WERI-Rb-1 (cell line): Measurements from ENCODE around the gene PARVB.

Experiments used
- DNase-seq: peaks from one replicate; pipeline ENCODE4 v3.0.0-alpha.2; 2020
- H3K27ac ChIP-seq: fragments of 250-450 bp; sonication (Bioruptor Pico); 2 replicates; pipeline ENCODE4 v1.5.1; 2020; ENCODE audit warnings: mild to moderate bottlenecking, moderate library complexity
- H3K27me3 ChIP-seq: fragments of 250-450 bp; sonication (Bioruptor Pico); 2 replicates; pipeline ENCODE4 v1.5.1; 2021; ENCODE audit warnings: mild to moderate bottlenecking, low read depth, moderate library complexity; ENCODE audit not compliant: insufficient read depth, severe bottlenecking
- H3K36me3 ChIP-seq: fragments of 250-450 bp; sonication (Bioruptor Pico); 2 replicates; pipeline ENCODE4 v1.5.1; 2020; ENCODE audit warnings: mild to moderate bottlenecking, moderate library complexity
- H3K4me3 ChIP-seq: 2 replicates; pipeline ENCODE4 v1.5.1; 2011; ENCODE audit warnings: low read depth, mild to moderate bottlenecking, control low read depth, low read length
- H3K9me3 ChIP-seq: fragments of 250-450 bp; sonication (Bioruptor Pico); 2 replicates; pipeline ENCODE4 v1.5.1; 2021; ENCODE audit warnings: mild to moderate bottlenecking, moderate library complexity; ENCODE audit not compliant: severe bottlenecking
- CTCF ChIP-seq: IDR thresholded peaks from 2 replicates; pipeline ENCODE4 v1.5.1; 2011; ENCODE audit warnings: low read depth, mild to moderate bottlenecking, control low read depth, inconsistent platforms, low read length

The PARVB gene

DNA sequence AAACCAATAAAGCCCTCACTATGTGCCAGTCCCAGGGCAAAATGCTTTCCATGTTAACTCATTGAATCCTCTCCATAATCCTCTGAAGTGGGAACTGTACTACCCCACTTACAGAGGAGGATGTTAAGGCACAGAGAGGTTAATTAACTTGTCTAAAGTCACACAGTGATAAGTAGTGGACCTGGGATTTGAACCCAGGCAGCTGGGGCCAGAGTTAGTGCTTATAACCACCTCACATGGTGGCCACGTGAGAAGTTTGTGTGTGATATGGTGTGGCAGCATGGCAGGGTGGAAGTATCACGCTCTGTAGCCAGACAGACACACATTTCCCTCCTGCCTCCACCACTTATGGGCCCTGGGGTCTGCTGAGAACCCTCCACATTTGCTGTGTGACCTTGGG, 173.2 kb downstream of the PARVB start:
- TF ChIP-seq CTCF: no peak
- Histone ChIP-seq H3K4me3 (no peak overlapping the region), H3K9me3 (no peaks in the 10 kb centered on the region), H3K27ac (no peak overlapping the region), H3K27me3 (no peaks in the 10 kb centered on the region), H3K36me3 (no peaks in the 10 kb centered on the region)
- DNase-seq: no peak

GRCh38 chr22:44199164-44199563, 175.1 kb downstream of the PARVB start:
- no peak for DNase-seq
- TF ChIP-seq CTCF: no peak
- no peaks in the 10 kb centered on the region for H3K9me3 ChIP-seq
- H3K36me3 ChIP-seq: no peaks in the 10 kb centered on the region
- no peak overlapping the region for H3K4me3 ChIP-seq
- H3K27ac ChIP-seq: no peak overlapping the region
- H3K27me3 ChIP-seq: no peaks in the 10 kb centered on the region

DNA sequence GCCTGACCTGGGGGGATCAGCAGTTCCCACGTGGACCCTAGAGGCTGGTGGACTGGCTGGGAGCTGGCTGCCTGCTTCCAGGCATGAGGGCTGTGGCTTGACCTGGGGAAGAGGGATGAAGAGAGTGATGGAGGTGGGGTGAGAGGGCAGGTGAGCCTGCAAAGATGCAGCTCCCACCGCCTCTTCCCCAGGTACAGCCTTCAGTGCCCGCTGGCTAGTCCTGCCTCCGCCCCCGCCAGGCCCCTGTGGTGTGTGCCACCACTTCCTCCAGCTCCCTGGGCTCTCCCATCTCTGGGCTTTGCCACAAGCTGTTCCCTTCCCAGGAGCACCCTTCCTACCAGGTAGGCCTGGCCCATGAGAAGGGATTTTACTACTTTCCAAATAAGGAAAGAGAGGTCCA, 175.8 kb downstream of the PARVB start:
- TF ChIP-seq CTCF: no peak
- no peaks in the 10 kb centered on the region for H3K27me3 ChIP-seq
- H3K4me3 ChIP-seq: no peak overlapping the region
- no peaks in the 10 kb centered on the region for H3K9me3 ChIP-seq
- DNase-seq: no peak
- H3K36me3 ChIP-seq: no peaks in the 10 kb centered on the region
- H3K27ac ChIP-seq: no peak overlapping the region

GRCh38 chr22:44200451-44200850, 176.3 kb downstream of the PARVB start:
- no peak for DNase-seq
- Histone ChIP-seq H3K27me3 (no peaks in the 10 kb centered on the region), H3K36me3 (no peaks in the 10 kb centered on the region), H3K4me3 (no peak overlapping the region), H3K27ac (no peak overlapping the region), H3K9me3 (no peaks in the 10 kb centered on the region)
- no peak for TF ChIP-seq CTCF

DNA sequence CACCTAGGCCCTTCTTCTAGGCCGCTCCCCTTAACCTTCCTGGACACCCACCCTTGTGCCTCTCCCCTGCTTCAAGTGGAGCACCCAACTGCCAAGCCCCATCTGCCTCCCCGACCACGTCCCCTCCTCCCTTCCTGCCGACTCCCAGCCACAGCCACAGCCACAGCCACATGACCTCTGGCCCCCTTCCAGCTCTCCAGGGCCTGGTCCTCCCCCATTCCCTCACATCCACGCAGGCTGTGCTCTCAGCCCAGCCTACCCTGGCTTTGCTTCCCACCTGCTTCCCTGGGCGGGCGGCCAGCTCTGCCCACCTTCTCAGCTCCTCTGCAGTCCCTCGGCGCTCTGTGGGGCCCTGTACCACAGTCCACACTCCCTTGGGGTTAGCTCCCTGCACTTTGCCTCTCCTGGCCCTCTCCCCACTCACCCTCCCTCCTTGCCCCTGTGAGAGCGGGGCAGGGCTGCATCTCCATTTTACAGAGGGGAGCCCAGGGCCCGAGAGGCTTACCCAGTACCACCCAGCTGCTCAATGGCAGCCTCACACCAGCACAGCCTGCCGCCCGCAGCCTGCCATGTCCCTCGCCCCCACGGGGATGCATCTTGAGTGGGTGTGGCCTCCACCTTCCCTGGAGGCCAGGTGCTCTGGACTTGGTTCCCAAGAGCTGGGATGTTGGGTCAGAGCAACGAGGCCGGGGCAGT, 176.9 kb downstream of the PARVB start:
- Histone ChIP-seq H3K27ac (no peak overlapping the region), H3K27me3 (no peaks in the 10 kb centered on the region), H3K36me3 (no peaks in the 10 kb centered on the region), H3K9me3 (no peaks in the 10 kb centered on the region), H3K4me3 (no peak overlapping the region)
- DNase-seq: no peak
- TF ChIP-seq CTCF: no peak

GRCh38 chr22:44201665-44202064, 177.6 kb downstream of the PARVB start:
- TF ChIP-seq CTCF: no peak
- Histone ChIP-seq H3K27me3 (no peaks in the 10 kb centered on the region), H3K36me3 (no peaks in the 10 kb centered on the region), H3K9me3 (no peaks in the 10 kb centered on the region), H3K27ac (no peak overlapping the region), H3K4me3 (no peak overlapping the region)
- no peak for DNase-seq
